Activated CD8-positive, alpha-beta T cell treated with anti-CD3 and anti-CD28 coated beads for 36 hours (primary cell): ENCODE results near the gene KDM8. TPM values are rescaled to one million over a fixed set of nuclear protein-coding genes. Genes with fewer than 3 reads are reported as not detected.
"Not testable (repeated sequence)": the region's sequence is repeated elsewhere in the genome, so short reads cannot be mapped to it uniquely, and the experiment has no call there.

Experiments
- ATAC-seq: fragments of 200-7000 bp; cut with Tn5 transposase; one replicate; pipeline ENCODE4 v1.10.0; 2021; ENCODE audit warnings: mild to moderate bottlenecking, moderate library complexity
- CTCF ChIA-PET: fragments of 350-600 bp; sonication (Branson Sonifier 250); formaldehyde crosslinking; loops from one replicate; lab custom pipeline; 2021; ENCODE audit warnings: antibody characterized with exemption; lab: Charles Lee
- POLR2A ChIA-PET: fragments of 350-600 bp; sonication (Branson Sonifier 250); formaldehyde crosslinking; loops from one replicate; lab custom pipeline; 2021; ENCODE audit warnings: antibody characterized with exemption; lab: Charles Lee
- DNase-seq: peaks from one replicate; pipeline ENCODE4 v3.0.0-alpha.2; 2020
- H3K27ac Mint-ChIP-seq: one replicate; pipeline ENCODE4 v1.8.0; 2021; ENCODE audit warnings: mild to moderate bottlenecking, mixed read lengths
- H3K27me3 Mint-ChIP-seq: one replicate; pipeline ENCODE4 v1.8.0; 2021; ENCODE audit warnings: mixed read lengths
- H3K36me3 Mint-ChIP-seq: one replicate; pipeline ENCODE4 v1.8.0; 2021; ENCODE audit warnings: low read depth, mixed read lengths
- H3K4me1 Mint-ChIP-seq: one replicate; pipeline ENCODE4 v1.8.0; 2021; ENCODE audit warnings: low read depth, mixed read lengths
- H3K4me3 Mint-ChIP-seq: one replicate; pipeline ENCODE4 v1.8.0; 2021; ENCODE audit warnings: mild to moderate bottlenecking, moderate library complexity, mixed read lengths
- H3K9me3 Mint-ChIP-seq: one replicate; pipeline ENCODE4 v1.8.0; 2021; ENCODE audit warnings: mixed read lengths
- intact Hi-C: fragments of 100-400 bp; cut with micrococcal nuclease; formaldehyde crosslinking; loops from one replicate; pipeline ENCODE4 v1.10.0; 2022
- total RNA-seq, 2 experiments: library from RNA; stranded (reverse); gene quantifications; one replicate each; pipeline ENCODE4 v1.2.3, GENCODE V29; 2021
- TF ChIP-seq, protein P1 (sequence below): fragments of 200-600 bp; IDR thresholded peaks from one replicate; pipeline ENCODE4 v1.8.0; 2022; ENCODE audit warnings: antibody characterized with exemption, mild to moderate bottlenecking

The KDM8 gene
- total RNA-seq, 2 experiments from 2014 or later = 10.9 to 12.7 TPM

GRCh38 chr16:27198451-27199234, 4.7 kb upstream of the KDM8 start:
- Mint-ChIP-seq H3K9me3 (peaks cover 18% of the 10 kb centered on the region), H3K36me3 (peaks cover 10% of the 10 kb centered on the region), H3K4me3 (no peak overlapping the region), H3K4me1 (peaks cover 78% of the 10 kb centered on the region), H3K27ac (peak overlapping the region; percentile 54), H3K27me3 (no peaks in the 10 kb centered on the region)
- DNase-seq (no peak), ATAC-seq (no peak)
- POLR2A ChIA-PET = interaction anchor here (0.9 to 1.8 kb wide), 6 partner anchors 19 to 254 kb away, joined by 3 to 4 read pairs (median 4); no protein-coding TSS in a partner anchor
- CTCF ChIA-PET = interaction anchor here (0.7 to 3.0 kb wide), 7 partner anchors 19 to 175 kb away, joined by 3 to 29 read pairs (median 3); no protein-coding TSS in a partner anchor
- TF ChIP-seq, protein P1, sequence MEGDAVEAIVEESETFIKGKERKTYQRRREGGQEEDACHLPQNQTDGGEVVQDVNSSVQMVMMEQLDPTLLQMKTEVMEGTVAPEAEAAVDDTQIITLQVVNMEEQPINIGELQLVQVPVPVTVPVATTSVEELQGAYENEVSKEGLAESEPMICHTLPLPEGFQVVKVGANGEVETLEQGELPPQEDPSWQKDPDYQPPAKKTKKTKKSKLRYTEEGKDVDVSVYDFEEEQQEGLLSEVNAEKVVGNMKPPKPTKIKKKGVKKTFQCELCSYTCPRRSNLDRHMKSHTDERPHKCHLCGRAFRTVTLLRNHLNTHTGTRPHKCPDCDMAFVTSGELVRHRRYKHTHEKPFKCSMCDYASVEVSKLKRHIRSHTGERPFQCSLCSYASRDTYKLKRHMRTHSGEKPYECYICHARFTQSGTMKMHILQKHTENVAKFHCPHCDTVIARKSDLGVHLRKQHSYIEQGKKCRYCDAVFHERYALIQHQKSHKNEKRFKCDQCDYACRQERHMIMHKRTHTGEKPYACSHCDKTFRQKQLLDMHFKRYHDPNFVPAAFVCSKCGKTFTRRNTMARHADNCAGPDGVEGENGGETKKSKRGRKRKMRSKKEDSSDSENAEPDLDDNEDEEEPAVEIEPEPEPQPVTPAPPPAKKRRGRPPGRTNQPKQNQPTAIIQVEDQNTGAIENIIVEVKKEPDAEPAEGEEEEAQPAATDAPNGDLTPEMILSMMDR = no peak
- intact Hi-C loops = no loop called here

GRCh38 chr16:27199235-27199586, 4.1 kb upstream of the KDM8 start:
- Mint-ChIP-seq H3K4me3 (no peak overlapping the region), H3K27me3 (no peaks in the 10 kb centered on the region), H3K36me3 (peaks cover 10% of the 10 kb centered on the region), H3K9me3 (peaks cover 17% of the 10 kb centered on the region), H3K4me1 (peaks cover 77% of the 10 kb centered on the region), H3K27ac (peak overlapping the region; percentile 21)
- CTCF ChIA-PET = interaction anchor here (0.7 to 3.0 kb wide), 7 partner anchors 20 to 175 kb away, joined by 3 to 29 read pairs (median 3); no protein-coding TSS in a partner anchor
- intact Hi-C loops = no loop called here
- DNase-seq = no peak
- TF ChIP-seq, protein P1 = no peak
- no peak for ATAC-seq
- POLR2A ChIA-PET = interaction anchor here (0.8 to 1.8 kb wide), 10 partner anchors 11 to 254 kb away, joined by 3 to 4 read pairs (median 4); no protein-coding TSS in a partner anchor

DNA sequence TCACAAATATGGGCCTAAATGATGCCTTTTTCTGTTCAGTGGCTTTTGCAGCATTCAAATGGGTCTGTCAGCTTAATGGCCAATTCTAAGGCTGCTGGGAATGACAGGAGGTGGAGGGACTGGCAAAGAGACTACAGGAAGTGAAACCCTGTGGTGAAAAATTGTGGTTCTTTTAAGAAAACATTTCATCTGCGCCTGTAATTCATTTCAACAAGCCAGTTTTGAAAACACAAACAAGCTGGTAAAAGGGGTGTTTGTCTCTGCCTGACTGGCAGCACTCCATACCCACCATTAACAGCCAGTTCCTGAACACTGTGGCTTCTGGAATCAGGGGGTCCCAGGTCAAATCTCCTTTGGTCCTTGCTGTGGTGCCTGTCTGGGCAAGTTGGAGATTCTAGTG, 3.6 kb upstream of the KDM8 start:
- TF ChIP-seq, protein P1 = no peak
- ATAC-seq (no peak), DNase-seq (peak; percentile 42)
- H3K4me1 Mint-ChIP-seq = peaks cover 74% of the 10 kb centered on the region
- peaks cover 9% of the 10 kb centered on the region for H3K36me3 Mint-ChIP-seq
- CTCF ChIA-PET = interaction anchor here (0.7 to 3.0 kb wide), 8 partner anchors 20 to 174 kb away, joined by 3 to 29 read pairs (median 3); no protein-coding TSS in a partner anchor
- intact Hi-C loops = loop anchor here (5.0 kb wide), 1 partner anchor 38 kb away; no protein-coding TSS in a partner anchor
- no peaks in the 10 kb centered on the region for H3K27me3 Mint-ChIP-seq
- peaks cover 12% of the 10 kb centered on the region for H3K9me3 Mint-ChIP-seq
- POLR2A ChIA-PET = interaction anchor here (0.8 to 1.8 kb wide), 10 partner anchors 10 to 227 kb away, joined by 3 to 4 read pairs (median 4); no protein-coding TSS in a partner anchor
- H3K27ac Mint-ChIP-seq = peak overlapping the region; percentile 88
- no peak overlapping the region for H3K4me3 Mint-ChIP-seq

DNA sequence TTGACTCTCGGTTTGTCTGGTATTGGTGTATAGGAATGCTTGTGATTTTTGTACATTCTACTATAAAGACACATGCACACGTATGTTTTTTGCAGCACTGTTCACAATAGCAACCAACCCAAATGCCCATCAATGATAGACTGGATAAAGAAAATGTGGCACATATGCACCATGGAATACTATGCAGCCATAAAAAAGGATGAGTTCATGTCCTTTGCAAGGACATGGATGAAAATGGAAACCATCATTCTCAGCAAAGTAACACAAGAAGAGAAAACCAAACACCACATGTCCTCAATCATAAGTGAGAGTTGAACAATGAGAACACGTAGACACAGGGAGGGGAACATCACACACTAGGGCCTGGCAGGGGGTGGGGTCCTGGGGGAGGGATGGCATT, 2.4 kb upstream of the KDM8 start:
- CTCF ChIA-PET, H3K4me3 Mint-ChIP-seq, H3K9me3 Mint-ChIP-seq, H3K27me3 Mint-ChIP-seq, ATAC-seq, POLR2A ChIA-PET, DNase-seq, H3K36me3 Mint-ChIP-seq: not testable (repeated sequence)
- intact Hi-C loops = loop anchor here (5.0 kb wide), 1 partner anchor 36 kb away; no protein-coding TSS in a partner anchor
- Mint-ChIP-seq H3K27ac (peak overlapping the region; percentile 35), H3K4me1 (peaks cover 67% of the 10 kb centered on the region)

GRCh38 chr16:27202923-27203506, 311 bp upstream of the KDM8 start:
- DNase-seq (peak; percentile 96), ATAC-seq (peak; percentile 78)
- H3K9me3 Mint-ChIP-seq = peaks cover 3% of the 10 kb centered on the region
- TF ChIP-seq, protein P1 = no peak
- CTCF ChIA-PET = interaction anchor here (0.8 to 3.6 kb wide), 10 partner anchors 10 to 164 kb away, joined by 3 to 22 read pairs (median 4); no protein-coding TSS in a partner anchor
- peak overlapping the region; percentile 83 for H3K4me3 Mint-ChIP-seq
- intact Hi-C loops = loop anchor here (5.0 kb wide), 1 partner anchor 34 kb away; no protein-coding TSS in a partner anchor
- H3K36me3 Mint-ChIP-seq = peaks cover 3% of the 10 kb centered on the region
- H3K4me1 Mint-ChIP-seq = peaks cover 54% of the 10 kb centered on the region
- H3K27me3 Mint-ChIP-seq = no peaks in the 10 kb centered on the region
- peak overlapping the region; percentile 100 for H3K27ac Mint-ChIP-seq
- POLR2A ChIA-PET = interaction anchor here (0.9 to 3.0 kb wide), 7 partner anchors 9 to 165 kb away, joined by 3 to 10 read pairs (median 3); no protein-coding TSS in a partner anchor
